Mesenteric fat pad (tissue), 1 donor: ENCODE data around the gene DYDC2. TPM values are rescaled to one million over a fixed set of nuclear protein-coding genes. Genes with fewer than 3 reads are reported as not detected.
A peak's percentile ranks its signal among the peaks of the same experiment; 100 is the strongest.

Experiments
- DNase-seq: peaks from one replicate; pipeline ENCODE4 v3.0.0-alpha.2; 2020; ENCODE audit warnings: low spot score
- total RNA-seq: library from RNA; stranded (reverse); fragmentation: NEBNext Ultra II Directional; extraction: Animal tissue kit (Norgen Biotek cat#: 25700); gene quantifications from one replicate; pipeline ENCODE4 v1.2.1, GENCODE V29; 2021
- donor health status: DM: yes; HTN: yes; CAD: no.

DYDC2 gene
- total RNA-seq, 1 donor from 2014 or later: not detected

- DNase-seq: no peak
Measured at GRCh38 chr10:80371467-80371866, 14.9 kb downstream of the DYDC2 start.

GRCh38 chr10:80372675-80373074, 16.1 kb downstream of the DYDC2 start:
- DNase-seq: no peak

- DNase-seq: no peak
Measured at GRCh38 chr10:80373502-80373901, 16.9 kb downstream of the DYDC2 start.

- no peak for DNase-seq
Measured at GRCh38 chr10:80379701-80380100, 23.1 kb downstream of the DYDC2 start.

- no peak for DNase-seq
Measured at GRCh38 chr10:80380185-80380584, 23.6 kb downstream of the DYDC2 start.

- no peak for DNase-seq
Measured at GRCh38 chr10:80382989-80383388, 26.4 kb downstream of the DYDC2 start.

- no peak for DNase-seq
Measured at GRCh38 chr10:80390740-80391139, 34.2 kb downstream of the DYDC2 start.

- DNase-seq: no peak
Measured at GRCh38 chr10:80392250-80392649, 35.7 kb downstream of the DYDC2 start.

GRCh38 chr10:80394358-80394916, 37.9 kb downstream of the DYDC2 start:
- no peak for DNase-seq

- DNase-seq: no peak
Measured at GRCh38 chr10:80397014-80397413, 40.4 kb downstream of the DYDC2 start.

GRCh38 chr10:80400136-80400804, 43.7 kb downstream of the DYDC2 start:
- DNase-seq: no peak

GRCh38 chr10:80405035-80405434, 48.5 kb downstream of the DYDC2 start:
- DNase-seq: no peak

- DNase-seq: no peak
Measured at GRCh38 chr10:80405626-80406025, 49.0 kb downstream of the DYDC2 start.

- DNase-seq: no peak
Measured at GRCh38 chr10:80406204-80406603, 49.6 kb downstream of the DYDC2 start.

GRCh38 chr10:80407812-80408241, 51.2 kb downstream of the DYDC2 start:
- no peak for DNase-seq

GRCh38 chr10:80408242-80409101, 51.9 kb downstream of the DYDC2 start, which contains the start of gene PRXL2A:
TSS of gene PRXL2A (plus strand) at chr10:80408551. CDS start at chr10:80420468, 11,917 bp downstream.
- peak; percentile 95 for DNase-seq

GRCh38 chr10:80409121-80409520, 52.5 kb downstream of the DYDC2 start:
- DNase-seq: no peak

GRCh38 chr10:80410122-80410521, 53.5 kb downstream of the DYDC2 start:
- DNase-seq: no peak

- no peak for DNase-seq
Measured at GRCh38 chr10:80410578-80411145, 54.1 kb downstream of the DYDC2 start.

GRCh38 chr10:80411267-80411668, 54.7 kb downstream of the DYDC2 start:
- no peak for DNase-seq

- no peak for DNase-seq
Measured at GRCh38 chr10:80411681-80412220, 55.2 kb downstream of the DYDC2 start.
